CD14-positive monocyte (primary cell): ENCODE data around the gene C1QTNF1. TPM values are rescaled to one million over a fixed set of nuclear protein-coding genes. Genes with fewer than 3 reads are reported as not detected.

Experiments used
- DNase-seq, 3 donors: peaks; one replicate each; pipeline ENCODE4 v3.0.0-alpha.2; 2011 to 2022
- H2AFZ ChIP-seq: 2 replicates; pipeline ENCODE4 v1.6.0; 2012; ENCODE audit warnings: mild to moderate bottlenecking, low read depth, low read length, inconsistent platforms; ENCODE audit not compliant: insufficient read depth, poor library complexity, severe bottlenecking
- H3K27ac ChIP-seq, 2 donors: 1 replicate in 1 of 2; 2 replicates in 1 of 2; pipeline ENCODE4 v1.5.1; 2012 to 2013; ENCODE audit warnings: low read length in 2 of 2, control low read depth in 1 of 2, inconsistent platforms in 1 of 2, low read depth in 1 of 2, mild to moderate bottlenecking in 1 of 2
- H3K27me3 ChIP-seq, 2 donors: one replicate each; pipeline versions ENCODE4 v1.6.0 to v1.6.1; 2011 to 2013; ENCODE audit warnings: low read length in 2 of 2; ENCODE audit not compliant: control insufficient read depth in 2 of 2, insufficient read depth in 2 of 2
- H3K36me3 ChIP-seq, 2 donors: replicated peaks in 1 of 2; 1 replicate in 1 of 2; 2 replicates in 1 of 2; pipeline versions ENCODE4 v1.5.1 to v1.6.1; 2012 to 2013; ENCODE audit warnings: low read length in 2 of 2, control low read depth in 1 of 2, inconsistent platforms in 1 of 2, mild to moderate bottlenecking in 1 of 2; ENCODE audit not compliant: insufficient read depth in 2 of 2, control insufficient read depth in 1 of 2
- H3K4me1 ChIP-seq, 2 donors: 1 replicate in 1 of 2; 2 replicates in 1 of 2; pipeline versions ENCODE4 v1.5.1 to v1.6.1; 2012 to 2013; ENCODE audit warnings: low read length in 2 of 2, control low read depth in 1 of 2, inconsistent platforms in 1 of 2, mild to moderate bottlenecking in 1 of 2, moderate library complexity in 1 of 2; ENCODE audit not compliant: insufficient read depth in 2 of 2, control insufficient read depth in 1 of 2
- H3K4me2 ChIP-seq: replicated peaks from 2 replicates; pipeline ENCODE3; 2012; ENCODE audit warnings: low read length, moderate library complexity, mild to moderate bottlenecking; ENCODE audit not compliant: poor library complexity, severe bottlenecking; ENCODE audit errors: extremely low read depth
- H3K4me3 ChIP-seq, 3 experiments: fragments of 200-600 bp in 1 of 3; sonication (generic) in 1 of 3; replicated peaks in 1 of 3; 1 replicate in 2 of 3; 2 replicates in 1 of 3; pipeline ENCODE4 v1.5.1; 2011 to 2013; ENCODE audit warnings: low read length in 3 of 3, mild to moderate bottlenecking in 3 of 3, control low read depth in 2 of 3, low read depth in 2 of 3, inconsistent platforms in 1 of 3, moderate library complexity in 1 of 3
- H3K79me2 ChIP-seq: 2 replicates; pipeline ENCODE4 v1.6.0; 2012; ENCODE audit warnings: mild to moderate bottlenecking, control low read depth, inconsistent platforms, low read length, moderate library complexity; ENCODE audit not compliant: insufficient read depth
- H3K9ac ChIP-seq: 2 replicates; pipeline ENCODE4 v1.6.0; 2017; ENCODE audit warnings: low read length, mild to moderate bottlenecking; ENCODE audit not compliant: insufficient read depth, poor library complexity, severe bottlenecking
- H3K9me3 ChIP-seq, 2 donors: replicated peaks in 1 of 2; 1 replicate in 1 of 2; 2 replicates in 1 of 2; pipeline versions ENCODE4 v1.5.1 to v1.6.1; 2012 to 2013; ENCODE audit warnings: low read length in 2 of 2, control low read depth in 1 of 2; ENCODE audit not compliant: control insufficient read depth in 1 of 2, insufficient read depth in 1 of 2
- H4K20me1 ChIP-seq: 2 replicates; pipeline ENCODE4 v1.6.0; 2012; ENCODE audit warnings: mild to moderate bottlenecking, low read length, control low read depth, moderate library complexity; ENCODE audit not compliant: insufficient read depth
- H3K27ac Mint-ChIP-seq, 7 donors: one replicate each; pipeline ENCODE4 v1.8.0; 2020; ENCODE audit warnings: mild to moderate bottlenecking in 7 of 7, mixed read lengths in 7 of 7, moderate library complexity in 6 of 7, inconsistent platforms in 2 of 7
- H3K27me3 Mint-ChIP-seq, 3 donors: one replicate each; pipeline ENCODE4 v1.8.0; 2021 to 2022; ENCODE audit warnings: low read depth in 3 of 3, mild to moderate bottlenecking in 3 of 3, mixed read lengths in 3 of 3, moderate library complexity in 3 of 3, inconsistent platforms in 1 of 3
- H3K36me3 Mint-ChIP-seq, 2 donors: one replicate each; pipeline ENCODE4 v1.8.0; 2020; ENCODE audit warnings: mixed read lengths in 2 of 2, inconsistent platforms in 1 of 2, mild to moderate bottlenecking in 1 of 2
- H3K4me1 Mint-ChIP-seq: one replicate; pipeline ENCODE4 v1.8.0; 2020; ENCODE audit warnings: mild to moderate bottlenecking, mixed read lengths
- H3K4me3 Mint-ChIP-seq, 2 donors: one replicate each; pipeline ENCODE4 v1.8.0; 2020; ENCODE audit warnings: mild to moderate bottlenecking in 2 of 2, mixed read lengths in 2 of 2, moderate library complexity in 1 of 2
- H3K9me3 Mint-ChIP-seq, 7 donors: one replicate each; pipeline ENCODE4 v1.8.0; 2020 to 2022; ENCODE audit warnings: mixed read lengths in 7 of 7, mild to moderate bottlenecking in 6 of 7, moderate library complexity in 6 of 7, inconsistent platforms in 2 of 7
- WGBS: methylation state at CpG from one replicate; pipeline ENCODE4 v1.1.5; 2013; ENCODE audit warnings: missing lambda C conversion rate; ENCODE audit not compliant: insufficient coverage; 5-methylcytosine and 5-hydroxymethylcytosine counted together
- intact Hi-C, 2 donors: fragments of 100-400 bp; cut with micrococcal nuclease; formaldehyde crosslinking; loops; one replicate each; pipeline versions ENCODE4 v1.15.0 to v1.15.1; 2023
- polyA plus RNA-seq, 3 donors: library from polyadenylated mRNA; depleted of rRNA in 1 of 3; unstranded in 2 of 3; stranded (reverse) in 1 of 3; fragments of 300-500 nt in 2 of 3; fragments of >200 nt in 1 of 3; fragmentation: Illumina TruSeq in 2 of 3; gene quantifications; 1 replicate in 2 of 3; 2 replicates in 1 of 3; pipeline ENCODE4 v1.2.3, GENCODE V29; 2012 to 2021
- TF ChIP-seq, protein P1 (sequence below): fragments of 200-600 bp; IDR thresholded peaks from one replicate; pipeline ENCODE4 v1.8.0; 2022; ENCODE audit warnings: antibody characterized with exemption, mild to moderate bottlenecking

Gene C1QTNF1
- polyA plus RNA-seq, 3 donors, result not detected

DNA sequence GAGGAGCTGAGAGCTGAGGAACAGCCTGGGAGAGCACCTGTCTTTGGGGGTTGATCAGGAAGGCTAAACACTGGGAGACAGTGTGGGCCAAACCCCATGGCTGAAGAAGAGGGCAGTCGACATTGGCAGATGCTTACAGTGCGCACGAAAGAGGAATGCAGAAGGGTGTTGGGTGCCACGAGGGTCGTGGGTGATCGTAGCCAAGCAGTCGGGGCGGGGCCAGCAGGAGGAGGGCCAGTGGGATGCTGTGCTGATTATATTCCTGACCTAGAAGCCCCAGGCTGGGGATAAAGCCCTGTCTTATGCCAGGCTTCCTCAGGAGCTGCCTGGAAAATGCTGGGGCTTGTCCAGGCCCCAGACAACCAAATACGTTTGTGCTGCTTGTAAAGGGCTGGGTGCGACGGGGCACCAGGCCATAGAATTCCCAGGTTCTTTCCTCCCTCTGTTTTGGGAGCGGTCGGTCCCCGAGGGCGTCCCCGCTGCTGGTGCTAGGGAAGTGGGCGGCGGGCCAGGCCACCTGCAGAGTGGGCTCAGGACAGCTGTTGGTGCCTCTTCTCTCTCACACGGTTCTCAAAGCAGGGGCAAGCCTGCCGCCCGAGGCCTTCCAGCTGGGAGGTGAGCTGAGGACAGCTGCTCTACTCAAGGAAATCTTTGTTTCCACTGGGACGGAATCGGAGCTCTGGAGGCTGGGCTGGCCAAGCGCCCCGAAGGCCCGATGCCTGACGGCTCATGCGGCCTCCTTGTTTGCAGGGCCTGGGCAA lies 10.0 kb downstream of the C1QTNF1 start:
- peaks cover 49 to 74% (median 51%) of the 10 kb centered on the region in 3 donors for H3K27me3 Mint-ChIP-seq
- peaks cover 22% of the 10 kb centered on the region for H3K4me1 Mint-ChIP-seq
- Histone ChIP-seq H3K9ac (no peak overlapping the region), H3K79me2 (no peaks in the 10 kb centered on the region), H3K4me1 (peaks cover 14 to 16% of the 10 kb centered on the region in 2 donors), H2AFZ (no peak overlapping the region), H3K27me3 (peaks cover 0 to 27% of the 10 kb centered on the region in 2 donors), H3K27ac (no peak overlapping the region), H3K4me3 (no peak overlapping the region), H3K9me3 (no peaks in the 10 kb centered on the region), H3K36me3 (no peaks in the 10 kb centered on the region), H3K4me2 (no peak overlapping the region), H4K20me1 (no peaks in the 10 kb centered on the region)
- no peaks in the 10 kb centered on the region for H3K36me3 Mint-ChIP-seq
- peak overlapping the region in 1 of 2 donors; percentile 65 for H3K4me3 Mint-ChIP-seq
- no peak overlapping the region for H3K27ac Mint-ChIP-seq
- DNase-seq, result no peak
- TF ChIP-seq, protein P1, sequence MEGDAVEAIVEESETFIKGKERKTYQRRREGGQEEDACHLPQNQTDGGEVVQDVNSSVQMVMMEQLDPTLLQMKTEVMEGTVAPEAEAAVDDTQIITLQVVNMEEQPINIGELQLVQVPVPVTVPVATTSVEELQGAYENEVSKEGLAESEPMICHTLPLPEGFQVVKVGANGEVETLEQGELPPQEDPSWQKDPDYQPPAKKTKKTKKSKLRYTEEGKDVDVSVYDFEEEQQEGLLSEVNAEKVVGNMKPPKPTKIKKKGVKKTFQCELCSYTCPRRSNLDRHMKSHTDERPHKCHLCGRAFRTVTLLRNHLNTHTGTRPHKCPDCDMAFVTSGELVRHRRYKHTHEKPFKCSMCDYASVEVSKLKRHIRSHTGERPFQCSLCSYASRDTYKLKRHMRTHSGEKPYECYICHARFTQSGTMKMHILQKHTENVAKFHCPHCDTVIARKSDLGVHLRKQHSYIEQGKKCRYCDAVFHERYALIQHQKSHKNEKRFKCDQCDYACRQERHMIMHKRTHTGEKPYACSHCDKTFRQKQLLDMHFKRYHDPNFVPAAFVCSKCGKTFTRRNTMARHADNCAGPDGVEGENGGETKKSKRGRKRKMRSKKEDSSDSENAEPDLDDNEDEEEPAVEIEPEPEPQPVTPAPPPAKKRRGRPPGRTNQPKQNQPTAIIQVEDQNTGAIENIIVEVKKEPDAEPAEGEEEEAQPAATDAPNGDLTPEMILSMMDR, result no peak
- peaks cover 0 to 3% (median 0%) of the 10 kb centered on the region in 7 donors for H3K9me3 Mint-ChIP-seq
- WGBS, result 93% methylated on average over 27 of the region's 28 CpGs
- intact Hi-C loops, result no loop called here

DNA sequence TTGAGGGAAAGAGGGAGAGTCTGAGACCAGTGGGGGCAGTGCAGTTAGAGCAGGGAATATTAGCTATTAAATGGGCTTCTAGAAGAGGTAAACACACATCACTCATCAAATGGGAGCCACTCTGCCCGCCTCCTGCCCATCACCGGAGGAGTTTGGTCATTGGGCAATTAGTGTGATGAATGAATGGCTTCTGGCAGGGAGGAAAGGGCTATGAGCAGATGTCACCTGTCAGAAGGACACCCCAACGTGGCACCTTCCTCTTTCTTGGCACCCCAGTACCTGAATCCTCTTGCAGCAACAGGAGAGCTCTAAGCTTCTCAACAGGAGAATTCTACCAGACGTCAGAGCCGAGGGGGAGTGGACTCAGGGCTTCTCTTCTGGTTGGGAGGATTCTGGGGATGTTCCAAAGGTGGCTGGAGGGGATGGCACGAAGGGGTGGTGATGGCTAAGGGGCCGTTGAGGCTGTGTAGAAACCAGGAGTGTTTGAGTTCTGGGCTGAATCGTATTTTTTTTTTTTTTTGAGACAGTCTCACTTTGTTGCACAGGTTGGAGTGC lies 11.0 kb downstream of the C1QTNF1 start:
- Mint-ChIP-seq H3K36me3 (no peaks in the 10 kb centered on the region), H3K4me1 (peaks cover 22% of the 10 kb centered on the region), H3K27me3 (peaks cover 42 to 71% (median 49%) of the 10 kb centered on the region in 3 donors), H3K27ac (peak overlapping the region in 1 of 7 donors; percentile 30), H3K4me3 (peak overlapping the region in 1 of 2 donors; percentile 40), H3K9me3 (peaks cover 0 to 3% (median 0%) of the 10 kb centered on the region in 7 donors)
- TF ChIP-seq, protein P1, result no peak
- Histone ChIP-seq H3K79me2 (no peaks in the 10 kb centered on the region), H4K20me1 (no peaks in the 10 kb centered on the region), H3K27me3 (peaks cover 0 to 20% of the 10 kb centered on the region in 2 donors), H2AFZ (no peak overlapping the region), H3K4me2 (no peak overlapping the region), H3K9ac (no peak overlapping the region), H3K9me3 (no peaks in the 10 kb centered on the region), H3K4me1 (peaks cover 14 to 16% of the 10 kb centered on the region in 2 donors), H3K36me3 (no peaks in the 10 kb centered on the region), H3K27ac (no peak overlapping the region), H3K4me3 (no peak overlapping the region)
- 87% methylated on average over 5 of the region's 8 CpGs for WGBS
- DNase-seq, result no peak
- intact Hi-C loops, result no loop called here
